Progenitor cell of endocrine pancreas (in vitro differentiated cells): ENCODE results near the gene CLIC5. TPM values are rescaled to one million over a fixed set of nuclear protein-coding genes. Genes with fewer than 3 reads are reported as not detected.

Experiments
- DNase-seq: peaks from one replicate; pipeline ENCODE4 v3.0.0; 2021; ENCODE audit warnings: low spot score; ENCODE audit not compliant: unreplicated experiment
- H3K27ac Mint-ChIP-seq: 2 replicates; pipeline ENCODE4 v1.8.0; 2021; ENCODE audit warnings: mild to moderate bottlenecking, moderate library complexity, mixed read lengths
- H3K27me3 Mint-ChIP-seq: 2 replicates; pipeline ENCODE4 v1.8.0; 2021; ENCODE audit warnings: mixed read lengths
- H3K36me3 Mint-ChIP-seq: 2 replicates; pipeline ENCODE4 v1.8.0; 2022; ENCODE audit warnings: mixed read lengths; ENCODE audit not compliant: insufficient read depth
- H3K4me1 Mint-ChIP-seq: 2 replicates; pipeline ENCODE4 v1.8.0; 2021; ENCODE audit warnings: low read depth, mixed read lengths
- H3K4me3 Mint-ChIP-seq: 2 replicates; pipeline ENCODE4 v1.8.0; 2021; ENCODE audit warnings: low read depth, mild to moderate bottlenecking, moderate library complexity, mixed read lengths
- H3K9me3 Mint-ChIP-seq: 2 replicates; pipeline ENCODE4 v1.8.0; 2021; ENCODE audit warnings: low read depth, mixed read lengths
- CTCF ChIP-seq: fragments of 200-600 bp; sonication (generic); IDR thresholded peaks from one replicate; pipeline ENCODE4 v1.5.0; 2021; ENCODE audit warnings: antibody characterized with exemption, mild to moderate bottlenecking; ENCODE audit not compliant: unreplicated experiment
- total RNA-seq: library from RNA; stranded (reverse); gene quantifications from 2 replicates; pipeline ENCODE4 v1.2.1, GENCODE V29; 2021

The CLIC5 gene
- total RNA-seq, 1 donor from 2014 or later, result 35.9 TPM

- H3K36me3 Mint-ChIP-seq, result peaks cover 3% of the 10 kb centered on the region
These were observed 135.5 kb downstream of the CLIC5 start for GRCh38 chr6:45880159-45880558.

GRCh38 chr6:45877970-45878590, 137.6 kb downstream of the CLIC5 start:
- H3K4me3 Mint-ChIP-seq, result no peak overlapping the region
- no peaks in the 10 kb centered on the region for H3K27me3 Mint-ChIP-seq
- H3K4me1 Mint-ChIP-seq, result peaks cover 36% of the 10 kb centered on the region
- peaks cover 10% of the 10 kb centered on the region for H3K9me3 Mint-ChIP-seq
- TF ChIP-seq CTCF, result no peak
- H3K27ac Mint-ChIP-seq, result peak overlapping the region; percentile 21
- peaks cover 3% of the 10 kb centered on the region for H3K36me3 Mint-ChIP-seq
- DNase-seq, result no peak

More at GRCh38 chr6:45880159-45880558, 135.5 kb downstream of the CLIC5 start:
- peak overlapping the region; percentile 98 for H3K27ac Mint-ChIP-seq
- H3K27me3 Mint-ChIP-seq, result no peaks in the 10 kb centered on the region
- H3K4me3 Mint-ChIP-seq, result peak overlapping the region; percentile 25
- peak; percentile 37 for DNase-seq
- peaks cover 16% of the 10 kb centered on the region for H3K9me3 Mint-ChIP-seq
- H3K4me1 Mint-ChIP-seq, result peaks cover 33% of the 10 kb centered on the region
- no peak for TF ChIP-seq CTCF

GRCh38 chr6:45872827-45873365, 142.8 kb downstream of the CLIC5 start:
- no peak overlapping the region for H3K4me3 Mint-ChIP-seq
- DNase-seq, result no peak
- no peak overlapping the region for H3K27ac Mint-ChIP-seq
- no peak for TF ChIP-seq CTCF
- no peaks in the 10 kb centered on the region for H3K36me3 Mint-ChIP-seq
- no peaks in the 10 kb centered on the region for H3K9me3 Mint-ChIP-seq
- no peaks in the 10 kb centered on the region for H3K27me3 Mint-ChIP-seq
- H3K4me1 Mint-ChIP-seq, result peaks cover 3% of the 10 kb centered on the region

- DNase-seq, result no peak
- Mint-ChIP-seq H3K27me3 (peaks cover 7% of the 10 kb centered on the region), H3K9me3 (no peaks in the 10 kb centered on the region), H3K36me3 (no peaks in the 10 kb centered on the region), H3K27ac (no peak overlapping the region), H3K4me1 (peaks cover 3% of the 10 kb centered on the region), H3K4me3 (no peak overlapping the region)
- no peak for TF ChIP-seq CTCF
These were observed 145.1 kb downstream of the CLIC5 start for GRCh38 chr6:45870531-45870930.

- Mint-ChIP-seq H3K4me1 (peaks cover 1% of the 10 kb centered on the region), H3K36me3 (no peaks in the 10 kb centered on the region), H3K9me3 (no peaks in the 10 kb centered on the region), H3K27ac (no peak overlapping the region), H3K27me3 (peaks cover 15% of the 10 kb centered on the region), H3K4me3 (no peak overlapping the region)
- no peak for DNase-seq
- no peak for TF ChIP-seq CTCF
These were observed 151.0 kb downstream of the CLIC5 start for GRCh38 chr6:45864651-45865050.
